Transverse colon (tissue), 4 donors: ENCODE results near the gene CCDC167. TPM values are rescaled to one million over a fixed set of nuclear protein-coding genes. Genes with fewer than 3 reads are reported as not detected.

ENCODE experiments used
- DNase-seq: peaks from one replicate; pipeline ENCODE4 v3.0.0-alpha.2; 2019
- H3K27ac ChIP-seq, 4 donors: fragments of 200-600 bp; sonication (generic); 2 replicates each; pipeline ENCODE4 v1.5.1; 2016 to 2018; ENCODE audit warnings: inconsistent platforms in 4 of 4
- H3K27me3 ChIP-seq: fragments of 200-600 bp; sonication (generic); 2 replicates; pipeline ENCODE4 v1.5.1; 2017; ENCODE audit warnings: inconsistent platforms
- H3K36me3 ChIP-seq, 4 donors: fragments of 200-600 bp; sonication (generic); 2 replicates each; pipeline ENCODE4 v1.5.1; 2017 to 2019; ENCODE audit warnings: inconsistent platforms in 4 of 4
- H3K4me1 ChIP-seq, 4 donors: fragments of 200-600 bp; sonication (generic); 2 replicates each; pipeline ENCODE4 v1.5.1; 2017 to 2020; ENCODE audit warnings: inconsistent platforms in 4 of 4
- H3K4me3 ChIP-seq, 4 donors: fragments of 200-600 bp; sonication (generic); 1 replicate in 1 of 4; 2 replicates in 3 of 4; pipeline versions ENCODE4 v1.5.1 to v1.6.1; 2017 to 2019; ENCODE audit warnings: inconsistent platforms in 4 of 4
- H3K9me3 ChIP-seq, 2 donors: fragments of 200-600 bp; sonication (generic); 2 replicates each; pipeline ENCODE4 v1.5.1; 2017 to 2019; ENCODE audit warnings: inconsistent platforms in 2 of 2
- EP300 ChIP-seq: sonication (generic); formaldehyde crosslinking; IDR thresholded peaks from one replicate; pipeline ENCODE4 v1.6.1; 2017; ENCODE audit warnings: antibody characterized with exemption, low read depth
- POLR2A ChIP-seq: fragments of 450-650 bp; IDR thresholded peaks from one replicate; pipeline ENCODE4 v1.6.1; 2016; ENCODE audit warnings: antibody characterized with exemption, mild to moderate bottlenecking, moderate library complexity
- POLR2AphosphoS5 ChIP-seq, 3 donors: sonication (generic); formaldehyde crosslinking; IDR thresholded peaks; one replicate each; pipeline ENCODE4 v1.6.1; 2016; ENCODE audit warnings: antibody characterized with exemption in 3 of 3
- WGBS, 2 donors: methylation state at CpG; one replicate each; pipeline ENCODE4 v1.1.5; 2018; ENCODE audit warnings: low coverage in 1 of 2; 5-methylcytosine and 5-hydroxymethylcytosine counted together
- in situ Hi-C, 4 donors: fragments of 200-750 bp; cut with MboI; loops; one replicate each; pipeline versions ENCODE4 v1.15.0 to v1.15.1; 2017; ENCODE audit warnings: low sequenced_read_pairs in 3 of 4, low pct_ligation_motif_present in 1 of 4, low pct_unique_long_range_greater_than_20kb in 1 of 4
- intact Hi-C: fragments of 100-400 bp; cut with DNase I; formaldehyde crosslinking; loops from one replicate; pipeline ENCODE4 v1.15.1; 2023; ENCODE audit warnings: low total_unique reads
- total RNA-seq, 4 donors: library from RNA; depleted of rRNA; stranded (reverse); fragments of >200 nt; gene quantifications; one replicate each; pipeline ENCODE4 v1.1.0, GENCODE V29; 2016
- TF ChIP-seq, protein P1 (sequence below), 5 experiments: fragments of 200-600 bp in 3 of 5; fragments of 450-650 bp in 2 of 5; sonication (generic) in 3 of 5; IDR thresholded peaks; 1 replicate in 2 of 5; 2 replicates in 3 of 5; pipeline ENCODE4 v1.5.1; 2016 to 2017; ENCODE audit warnings: antibody characterized with exemption in 5 of 5, inconsistent platforms in 3 of 5, mild to moderate bottlenecking in 2 of 5, moderate library complexity in 1 of 5

Gene CCDC167
- total RNA-seq, 4 donors from 2014 or later: 16.9 to 21.8 TPM; not detected in 2

- TF ChIP-seq EP300: no peak
- TF ChIP-seq, protein P1, sequence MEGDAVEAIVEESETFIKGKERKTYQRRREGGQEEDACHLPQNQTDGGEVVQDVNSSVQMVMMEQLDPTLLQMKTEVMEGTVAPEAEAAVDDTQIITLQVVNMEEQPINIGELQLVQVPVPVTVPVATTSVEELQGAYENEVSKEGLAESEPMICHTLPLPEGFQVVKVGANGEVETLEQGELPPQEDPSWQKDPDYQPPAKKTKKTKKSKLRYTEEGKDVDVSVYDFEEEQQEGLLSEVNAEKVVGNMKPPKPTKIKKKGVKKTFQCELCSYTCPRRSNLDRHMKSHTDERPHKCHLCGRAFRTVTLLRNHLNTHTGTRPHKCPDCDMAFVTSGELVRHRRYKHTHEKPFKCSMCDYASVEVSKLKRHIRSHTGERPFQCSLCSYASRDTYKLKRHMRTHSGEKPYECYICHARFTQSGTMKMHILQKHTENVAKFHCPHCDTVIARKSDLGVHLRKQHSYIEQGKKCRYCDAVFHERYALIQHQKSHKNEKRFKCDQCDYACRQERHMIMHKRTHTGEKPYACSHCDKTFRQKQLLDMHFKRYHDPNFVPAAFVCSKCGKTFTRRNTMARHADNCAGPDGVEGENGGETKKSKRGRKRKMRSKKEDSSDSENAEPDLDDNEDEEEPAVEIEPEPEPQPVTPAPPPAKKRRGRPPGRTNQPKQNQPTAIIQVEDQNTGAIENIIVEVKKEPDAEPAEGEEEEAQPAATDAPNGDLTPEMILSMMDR (IDR thresholded peaks at IDR 0.05): no peak
- TF ChIP-seq POLR2AphosphoS5 (IDR thresholded peaks at IDR 0.05): no peak
- no peak for TF ChIP-seq POLR2A
- Histone ChIP-seq H3K27ac (no peak overlapping the region), H3K36me3 (peaks cover 0 to 32% (median 9%) of the 10 kb centered on the region in 4 donors), H3K9me3 (no peaks in the 10 kb centered on the region), H3K4me3 (no peak overlapping the region), H3K27me3 (no peaks in the 10 kb centered on the region), H3K4me1 (no peaks in the 10 kb centered on the region)
- in situ Hi-C loops: no loop called here
- intact Hi-C loops: no loop called here
- DNase-seq: no peak
- 60 to 80% methylated on average over 1 to 18 of the region's 18 CpGs for WGBS, 2 donors
Observed at GRCh38 chr6:37477656-37478435, 21.8 kb downstream of the CCDC167 start.

DNA sequence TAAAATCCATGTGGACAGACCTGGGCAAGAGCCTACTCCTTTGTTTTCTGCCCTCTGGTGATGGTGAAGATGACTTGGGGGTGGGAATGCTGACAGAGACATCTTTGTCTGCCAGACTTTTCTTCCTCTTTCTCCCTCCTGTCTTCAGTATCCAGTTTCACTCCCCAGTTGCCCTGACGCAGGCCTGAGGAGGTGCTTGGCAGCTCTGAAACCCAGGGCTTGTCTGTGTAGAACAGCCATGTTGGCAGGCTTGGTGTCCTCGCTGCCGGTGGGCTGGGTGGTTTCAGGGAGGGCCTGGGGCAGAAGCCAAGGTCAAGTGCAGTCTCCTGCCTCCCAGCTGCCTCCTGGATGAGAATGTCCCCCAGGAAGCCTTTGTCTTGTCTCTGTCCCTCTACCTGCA, 22.5 kb downstream of the CCDC167 start:
- WGBS, 2 donors: 93% methylated on average over 3 of the region's 3 CpGs; no CpG with 5 or more reads in 1 of the 2 donors
- TF ChIP-seq POLR2A: no peak
- no peak for TF ChIP-seq POLR2AphosphoS5 (IDR thresholded peaks at IDR 0.05)
- TF ChIP-seq EP300: no peak
- TF ChIP-seq, protein P1 (IDR thresholded peaks at IDR 0.05): no peak
- no peak for DNase-seq
- Histone ChIP-seq H3K27me3 (no peaks in the 10 kb centered on the region), H3K4me1 (no peaks in the 10 kb centered on the region), H3K27ac (no peak overlapping the region), H3K36me3 (peaks cover 0 to 39% (median 11%) of the 10 kb centered on the region in 4 donors), H3K9me3 (no peaks in the 10 kb centered on the region), H3K4me3 (no peak overlapping the region)
- in situ Hi-C loops (no loop called here), intact Hi-C loops (no loop called here)

- TF ChIP-seq POLR2A (no peak), POLR2AphosphoS5 (IDR thresholded peaks at IDR 0.05) (no peak), EP300 (no peak)
- TF ChIP-seq, protein P1 (IDR thresholded peaks at IDR 0.05): no peak
- in situ Hi-C loops (no loop called here), intact Hi-C loops (no loop called here)
- Histone ChIP-seq H3K9me3 (no peaks in the 10 kb centered on the region), H3K36me3 (peaks cover 0 to 46% (median 12%) of the 10 kb centered on the region in 4 donors), H3K27ac (no peak overlapping the region), H3K4me1 (no peaks in the 10 kb centered on the region), H3K4me3 (no peak overlapping the region), H3K27me3 (no peaks in the 10 kb centered on the region)
- DNase-seq: no peak
- WGBS, 2 donors: 100% methylated on average over 4 of the region's 4 CpGs; no CpG with 5 or more reads in 1 of the 2 donors
Observed at GRCh38 chr6:37474316-37474715, 25.4 kb downstream of the CCDC167 start.

GRCh38 chr6:37473364-37474095, 26.2 kb downstream of the CCDC167 start:
- 75% methylated on average over 1 to 8 of the region's 8 CpGs for WGBS, 2 donors
- no peak overlapping the region for H3K4me3 ChIP-seq
- no peaks in the 10 kb centered on the region for H3K4me1 ChIP-seq
- TF ChIP-seq POLR2AphosphoS5 (IDR thresholded peaks at IDR 0.05) (no peak), EP300 (no peak), POLR2A (no peak)
- TF ChIP-seq, protein P1 (IDR thresholded peaks at IDR 0.05): no peak
- no peak for DNase-seq
- in situ Hi-C loops (no loop called here), intact Hi-C loops (no loop called here)
- H3K9me3 ChIP-seq: no peaks in the 10 kb centered on the region
- peaks cover 0 to 38% (median 10%) of the 10 kb centered on the region in 4 donors for H3K36me3 ChIP-seq
- no peaks in the 10 kb centered on the region for H3K27me3 ChIP-seq
- peak overlapping the region in 1 of 4 donors; percentile 8 for H3K27ac ChIP-seq
